ENCODE measurements around the gene TTLL9. TPM values are rescaled to one million over a fixed set of nuclear protein-coding genes. Genes with fewer than 3 reads are reported as not detected.
A peak's percentile ranks its signal among the peaks of the same experiment; 100 is the strongest.

The TTLL9 gene
- total and polyA plus RNA-seq, 2 of the 13 experiments (the other 11 are each of a cell fraction or from before 2014, with no cell fraction given): not detected

DNA sequence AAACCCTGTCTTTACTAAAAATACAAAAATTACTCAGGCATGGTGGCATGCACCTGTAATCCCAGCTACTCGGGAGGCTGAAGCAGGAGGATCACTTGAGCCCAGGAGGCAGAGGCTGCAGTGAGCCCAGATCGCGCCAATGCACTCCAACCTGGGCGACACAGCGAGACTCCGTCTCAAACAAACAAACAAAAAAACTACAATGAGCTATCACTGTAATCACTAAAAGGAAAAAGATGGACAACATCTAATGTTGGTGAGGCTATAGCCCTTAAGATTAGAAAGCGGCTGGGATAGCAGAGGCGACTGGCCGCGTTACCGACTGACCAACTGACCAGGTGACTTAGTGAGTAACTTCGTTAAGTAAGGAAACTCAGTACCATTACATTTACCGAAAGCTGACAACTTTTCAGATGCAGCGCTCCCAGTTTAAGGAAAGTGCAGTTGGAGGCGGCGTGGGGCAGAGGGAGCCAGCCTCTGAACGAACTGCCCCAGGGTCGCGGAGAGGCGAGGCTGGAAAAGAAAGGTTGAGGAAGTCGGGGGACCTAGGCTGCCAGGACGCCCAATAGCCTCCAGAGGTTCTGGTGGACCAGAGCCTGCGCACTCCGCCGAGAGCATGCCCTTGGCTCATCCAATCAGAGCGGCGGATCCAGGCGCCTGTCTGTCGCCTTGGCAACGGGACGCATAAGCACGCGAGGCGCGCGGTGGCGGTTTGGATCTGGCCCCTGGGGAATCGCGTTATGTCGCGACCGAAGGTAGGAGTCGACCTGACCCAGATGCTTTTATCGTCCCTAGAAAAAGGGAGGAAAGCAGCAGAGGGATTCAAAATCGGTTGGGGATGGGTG, 8.9 kb downstream of the TTLL9 start (continued):
- TF ChIP-seq, protein P1, sequence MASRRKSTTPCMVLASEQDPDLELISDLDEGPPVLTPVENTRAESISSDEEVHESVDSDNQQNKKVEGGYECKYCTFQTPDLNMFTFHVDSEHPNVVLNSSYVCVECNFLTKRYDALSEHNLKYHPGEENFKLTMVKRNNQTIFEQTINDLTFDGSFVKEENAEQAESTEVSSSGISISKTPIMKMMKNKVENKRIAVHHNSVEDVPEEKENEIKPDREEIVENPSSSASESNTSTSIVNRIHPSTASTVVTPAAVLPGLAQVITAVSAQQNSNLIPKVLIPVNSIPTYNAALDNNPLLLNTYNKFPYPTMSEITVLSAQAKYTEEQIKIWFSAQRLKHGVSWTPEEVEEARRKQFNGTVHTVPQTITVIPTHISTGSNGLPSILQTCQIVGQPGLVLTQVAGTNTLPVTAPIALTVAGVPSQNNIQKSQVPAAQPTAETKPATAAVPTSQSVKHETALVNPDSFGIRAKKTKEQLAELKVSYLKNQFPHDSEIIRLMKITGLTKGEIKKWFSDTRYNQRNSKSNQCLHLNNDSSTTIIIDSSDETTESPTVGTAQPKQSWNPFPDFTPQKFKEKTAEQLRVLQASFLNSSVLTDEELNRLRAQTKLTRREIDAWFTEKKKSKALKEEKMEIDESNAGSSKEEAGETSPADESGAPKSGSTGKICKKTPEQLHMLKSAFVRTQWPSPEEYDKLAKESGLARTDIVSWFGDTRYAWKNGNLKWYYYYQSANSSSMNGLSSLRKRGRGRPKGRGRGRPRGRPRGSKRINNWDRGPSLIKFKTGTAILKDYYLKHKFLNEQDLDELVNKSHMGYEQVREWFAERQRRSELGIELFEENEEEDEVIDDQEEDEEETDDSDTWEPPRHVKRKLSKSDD (CRISPR knock-in tag; IDR thresholded peaks at IDR 0.05; ENCODE audit: low read depth): no peak
- TF ChIP-seq, protein P2, sequence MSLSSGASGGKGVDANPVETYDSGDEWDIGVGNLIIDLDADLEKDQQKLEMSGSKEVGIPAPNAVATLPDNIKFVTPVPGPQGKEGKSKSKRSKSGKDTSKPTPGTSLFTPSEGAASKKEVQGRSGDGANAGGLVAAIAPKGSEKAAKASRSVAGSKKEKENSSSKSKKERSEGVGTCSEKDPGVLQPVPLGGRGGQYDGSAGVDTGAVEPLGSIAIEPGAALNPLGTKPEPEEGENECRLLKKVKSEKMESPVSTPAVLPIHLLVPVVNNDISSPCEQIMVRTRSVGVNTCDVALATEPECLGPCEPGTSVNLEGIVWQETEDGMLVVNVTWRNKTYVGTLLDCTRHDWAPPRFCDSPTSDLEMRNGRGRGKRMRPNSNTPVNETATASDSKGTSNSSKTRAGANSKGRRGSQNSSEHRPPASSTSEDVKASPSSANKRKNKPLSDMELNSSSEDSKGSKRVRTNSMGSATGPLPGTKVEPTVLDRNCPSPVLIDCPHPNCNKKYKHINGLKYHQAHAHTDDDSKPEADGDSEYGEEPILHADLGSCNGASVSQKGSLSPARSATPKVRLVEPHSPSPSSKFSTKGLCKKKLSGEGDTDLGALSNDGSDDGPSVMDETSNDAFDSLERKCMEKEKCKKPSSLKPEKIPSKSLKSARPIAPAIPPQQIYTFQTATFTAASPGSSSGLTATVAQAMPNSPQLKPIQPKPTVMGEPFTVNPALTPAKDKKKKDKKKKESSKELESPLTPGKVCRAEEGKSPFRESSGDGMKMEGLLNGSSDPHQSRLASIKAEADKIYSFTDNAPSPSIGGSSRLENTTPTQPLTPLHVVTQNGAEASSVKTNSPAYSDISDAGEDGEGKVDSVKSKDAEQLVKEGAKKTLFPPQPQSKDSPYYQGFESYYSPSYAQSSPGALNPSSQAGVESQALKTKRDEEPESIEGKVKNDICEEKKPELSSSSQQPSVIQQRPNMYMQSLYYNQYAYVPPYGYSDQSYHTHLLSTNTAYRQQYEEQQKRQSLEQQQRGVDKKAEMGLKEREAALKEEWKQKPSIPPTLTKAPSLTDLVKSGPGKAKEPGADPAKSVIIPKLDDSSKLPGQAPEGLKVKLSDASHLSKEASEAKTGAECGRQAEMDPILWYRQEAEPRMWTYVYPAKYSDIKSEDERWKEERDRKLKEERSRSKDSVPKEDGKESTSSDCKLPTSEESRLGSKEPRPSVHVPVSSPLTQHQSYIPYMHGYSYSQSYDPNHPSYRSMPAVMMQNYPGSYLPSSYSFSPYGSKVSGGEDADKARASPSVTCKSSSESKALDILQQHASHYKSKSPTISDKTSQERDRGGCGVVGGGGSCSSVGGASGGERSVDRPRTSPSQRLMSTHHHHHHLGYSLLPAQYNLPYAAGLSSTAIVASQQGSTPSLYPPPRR (CRISPR knock-in tag; IDR thresholded peaks at IDR 0.05; ENCODE audit: borderline replicate concordance): peak; percentile 56; the same call in 1 of the 2 replicates
- TF ChIP-seq TCF12 (IDR thresholded peaks at IDR 0.05) (no peak), TCF12 (CRISPR knock-in tag; IDR thresholded peaks at IDR 0.05) (0 out of 2 replicates have a peak, but pooled peaks have one; percentile 60), MXI1 (IDR thresholded peaks at IDR 0.05; ENCODE audit: borderline replicate concordance, low read depth, low read length) (peak; percentile 99), CBX5 (CRISPR knock-in tag; IDR thresholded peaks at IDR 0.05; ENCODE audit: borderline replicate concordance) (peak; percentile 75), ZNF331 (CRISPR knock-in tag; IDR thresholded peaks at IDR 0.05) (peak; percentile 87), YEATS4 (CRISPR knock-in tag; IDR thresholded peaks at IDR 0.05; ENCODE audit: borderline replicate concordance) (peak; percentile 60), SMYD3 (CRISPR knock-in tag; IDR thresholded peaks at IDR 0.05) (no peak)
- TF ChIP-seq, protein P3, sequence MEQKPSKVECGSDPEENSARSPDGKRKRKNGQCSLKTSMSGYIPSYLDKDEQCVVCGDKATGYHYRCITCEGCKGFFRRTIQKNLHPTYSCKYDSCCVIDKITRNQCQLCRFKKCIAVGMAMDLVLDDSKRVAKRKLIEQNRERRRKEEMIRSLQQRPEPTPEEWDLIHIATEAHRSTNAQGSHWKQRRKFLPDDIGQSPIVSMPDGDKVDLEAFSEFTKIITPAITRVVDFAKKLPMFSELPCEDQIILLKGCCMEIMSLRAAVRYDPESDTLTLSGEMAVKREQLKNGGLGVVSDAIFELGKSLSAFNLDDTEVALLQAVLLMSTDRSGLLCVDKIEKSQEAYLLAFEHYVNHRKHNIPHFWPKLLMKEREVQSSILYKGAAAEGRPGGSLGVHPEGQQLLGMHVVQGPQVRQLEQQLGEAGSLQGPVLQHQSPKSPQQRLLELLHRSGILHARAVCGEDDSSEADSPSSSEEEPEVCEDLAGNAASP (CRISPR knock-in tag; IDR thresholded peaks at IDR 0.05; ENCODE audit: borderline replicate concordance): peak; percentile 41; the same call in 1 of the 2 replicates
- TF ChIP-seq, protein P4, sequence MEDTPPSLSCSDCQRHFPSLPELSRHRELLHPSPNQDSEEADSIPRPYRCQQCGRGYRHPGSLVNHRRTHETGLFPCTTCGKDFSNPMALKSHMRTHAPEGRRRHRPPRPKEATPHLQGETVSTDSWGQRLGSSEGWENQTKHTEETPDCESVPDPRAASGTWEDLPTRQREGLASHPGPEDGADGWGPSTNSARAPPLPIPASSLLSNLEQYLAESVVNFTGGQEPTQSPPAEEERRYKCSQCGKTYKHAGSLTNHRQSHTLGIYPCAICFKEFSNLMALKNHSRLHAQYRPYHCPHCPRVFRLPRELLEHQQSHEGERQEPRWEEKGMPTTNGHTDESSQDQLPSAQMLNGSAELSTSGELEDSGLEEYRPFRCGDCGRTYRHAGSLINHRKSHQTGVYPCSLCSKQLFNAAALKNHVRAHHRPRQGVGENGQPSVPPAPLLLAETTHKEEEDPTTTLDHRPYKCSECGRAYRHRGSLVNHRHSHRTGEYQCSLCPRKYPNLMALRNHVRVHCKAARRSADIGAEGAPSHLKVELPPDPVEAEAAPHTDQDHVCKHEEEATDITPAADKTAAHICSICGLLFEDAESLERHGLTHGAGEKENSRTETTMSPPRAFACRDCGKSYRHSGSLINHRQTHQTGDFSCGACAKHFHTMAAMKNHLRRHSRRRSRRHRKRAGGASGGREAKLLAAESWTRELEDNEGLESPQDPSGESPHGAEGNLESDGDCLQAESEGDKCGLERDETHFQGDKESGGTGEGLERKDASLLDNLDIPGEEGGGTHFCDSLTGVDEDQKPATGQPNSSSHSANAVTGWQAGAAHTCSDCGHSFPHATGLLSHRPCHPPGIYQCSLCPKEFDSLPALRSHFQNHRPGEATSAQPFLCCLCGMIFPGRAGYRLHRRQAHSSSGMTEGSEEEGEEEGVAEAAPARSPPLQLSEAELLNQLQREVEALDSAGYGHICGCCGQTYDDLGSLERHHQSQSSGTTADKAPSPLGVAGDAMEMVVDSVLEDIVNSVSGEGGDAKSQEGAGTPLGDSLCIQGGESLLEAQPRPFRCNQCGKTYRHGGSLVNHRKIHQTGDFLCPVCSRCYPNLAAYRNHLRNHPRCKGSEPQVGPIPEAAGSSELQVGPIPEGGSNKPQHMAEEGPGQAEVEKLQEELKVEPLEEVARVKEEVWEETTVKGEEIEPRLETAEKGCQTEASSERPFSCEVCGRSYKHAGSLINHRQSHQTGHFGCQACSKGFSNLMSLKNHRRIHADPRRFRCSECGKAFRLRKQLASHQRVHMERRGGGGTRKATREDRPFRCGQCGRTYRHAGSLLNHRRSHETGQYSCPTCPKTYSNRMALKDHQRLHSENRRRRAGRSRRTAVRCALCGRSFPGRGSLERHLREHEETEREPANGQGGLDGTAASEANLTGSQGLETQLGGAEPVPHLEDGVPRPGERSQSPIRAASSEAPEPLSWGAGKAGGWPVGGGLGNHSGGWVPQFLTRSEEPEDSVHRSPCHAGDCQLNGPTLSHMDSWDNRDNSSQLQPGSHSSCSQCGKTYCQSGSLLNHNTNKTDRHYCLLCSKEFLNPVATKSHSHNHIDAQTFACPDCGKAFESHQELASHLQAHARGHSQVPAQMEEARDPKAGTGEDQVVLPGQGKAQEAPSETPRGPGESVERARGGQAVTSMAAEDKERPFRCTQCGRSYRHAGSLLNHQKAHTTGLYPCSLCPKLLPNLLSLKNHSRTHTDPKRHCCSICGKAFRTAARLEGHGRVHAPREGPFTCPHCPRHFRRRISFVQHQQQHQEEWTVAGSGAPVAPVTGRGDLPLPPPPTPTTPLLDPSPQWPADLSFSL (CRISPR knock-in tag; IDR thresholded peaks at IDR 0.05): no peak

All from HepG2 (cell line).